GM06990 (cell line): Measurements from ENCODE around the gene RFXAP.

Experiments
- DNase-seq: peaks from one replicate; pipeline ENCODE4 v3.0.0-alpha.2; 2011; ENCODE audit not compliant: insufficient read length; ENCODE audit errors: extremely low read depth
- H3K27me3 ChIP-seq: replicated peaks from 2 replicates; pipeline ENCODE4 v1.6.0; 2011; ENCODE audit warnings: low read length; ENCODE audit not compliant: control insufficient read depth, insufficient read depth
- H3K36me3 ChIP-seq: 2 replicates; pipeline ENCODE4 v1.5.1; 2011; ENCODE audit warnings: low read length; ENCODE audit not compliant: control insufficient read depth, insufficient read depth
- H3K4me3 ChIP-seq: replicated peaks from 2 replicates; pipeline ENCODE4 v1.5.1; 2011; ENCODE audit warnings: low read depth, mild to moderate bottlenecking, control low read depth, low read length
- TF ChIP-seq, protein P1 (sequence below): IDR thresholded peaks from 2 replicates; pipeline ENCODE4 v1.5.1; 2011; ENCODE audit warnings: low read length, control low read depth, mild to moderate bottlenecking, inconsistent platforms; ENCODE audit not compliant: insufficient read depth, poor library complexity, severe bottlenecking

Gene RFXAP

GRCh38 chr13:36817996-36818803 is 822 bp upstream of the RFXAP start:
- Histone ChIP-seq H3K36me3 (no peaks in the 10 kb centered on the region), H3K4me3 (peak overlapping the region; percentile 69), H3K27me3 (no peaks in the 10 kb centered on the region)
- no peak for DNase-seq
- TF ChIP-seq, protein P1, sequence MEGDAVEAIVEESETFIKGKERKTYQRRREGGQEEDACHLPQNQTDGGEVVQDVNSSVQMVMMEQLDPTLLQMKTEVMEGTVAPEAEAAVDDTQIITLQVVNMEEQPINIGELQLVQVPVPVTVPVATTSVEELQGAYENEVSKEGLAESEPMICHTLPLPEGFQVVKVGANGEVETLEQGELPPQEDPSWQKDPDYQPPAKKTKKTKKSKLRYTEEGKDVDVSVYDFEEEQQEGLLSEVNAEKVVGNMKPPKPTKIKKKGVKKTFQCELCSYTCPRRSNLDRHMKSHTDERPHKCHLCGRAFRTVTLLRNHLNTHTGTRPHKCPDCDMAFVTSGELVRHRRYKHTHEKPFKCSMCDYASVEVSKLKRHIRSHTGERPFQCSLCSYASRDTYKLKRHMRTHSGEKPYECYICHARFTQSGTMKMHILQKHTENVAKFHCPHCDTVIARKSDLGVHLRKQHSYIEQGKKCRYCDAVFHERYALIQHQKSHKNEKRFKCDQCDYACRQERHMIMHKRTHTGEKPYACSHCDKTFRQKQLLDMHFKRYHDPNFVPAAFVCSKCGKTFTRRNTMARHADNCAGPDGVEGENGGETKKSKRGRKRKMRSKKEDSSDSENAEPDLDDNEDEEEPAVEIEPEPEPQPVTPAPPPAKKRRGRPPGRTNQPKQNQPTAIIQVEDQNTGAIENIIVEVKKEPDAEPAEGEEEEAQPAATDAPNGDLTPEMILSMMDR, result peak; percentile 8

GRCh38 chr13:36819739-36820090 is 693 bp downstream of the RFXAP start:
- H3K4me3 ChIP-seq, result peak overlapping the region; percentile 69
- H3K27me3 ChIP-seq, result no peaks in the 10 kb centered on the region
- H3K36me3 ChIP-seq, result no peaks in the 10 kb centered on the region
- no peak for DNase-seq
- TF ChIP-seq, protein P1, result no peak

GRCh38 chr13:36820222-36820621 is 1.2 kb downstream of the RFXAP start:
- DNase-seq, result peak; percentile 41
- no peaks in the 10 kb centered on the region for H3K36me3 ChIP-seq
- TF ChIP-seq, protein P1, result no peak
- peak overlapping the region; percentile 69 for H3K4me3 ChIP-seq
- no peaks in the 10 kb centered on the region for H3K27me3 ChIP-seq

- Histone ChIP-seq H3K27me3 (no peaks in the 10 kb centered on the region), H3K4me3 (no peak overlapping the region), H3K36me3 (peaks cover 1% of the 10 kb centered on the region; the same call in 1 of the 2 replicates)
- DNase-seq, result no peak
- TF ChIP-seq, protein P1, result no peak
Measured at GRCh38 chr13:36822785-36823184, 3.8 kb downstream of the RFXAP start.

DNA sequence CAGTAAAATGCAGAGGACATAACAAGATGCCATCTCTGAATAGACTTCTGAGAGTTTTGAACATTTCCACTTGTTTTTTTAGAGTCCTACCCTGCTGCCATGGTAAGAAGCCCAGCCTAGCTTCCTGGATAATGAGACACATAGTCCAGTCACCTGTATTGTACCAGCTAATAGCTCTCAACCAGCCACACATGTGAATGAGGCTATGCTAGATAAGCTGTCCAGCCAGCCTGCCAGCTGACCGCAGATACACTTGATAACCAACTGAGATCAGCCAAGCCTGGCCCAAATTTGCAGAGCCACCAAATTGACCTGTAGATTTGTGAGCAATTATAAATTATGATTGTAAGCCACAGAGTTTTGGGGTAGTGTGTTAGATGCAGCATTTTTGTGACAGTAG is 10.7 kb downstream of the RFXAP start:
- TF ChIP-seq, protein P1, result no peak
- Histone ChIP-seq H3K4me3 (no peak overlapping the region), H3K36me3 (peaks cover 1% of the 10 kb centered on the region), H3K27me3 (no peaks in the 10 kb centered on the region)
- DNase-seq, result no peak
